Endothelial cell of umbilical vein (primary cell): Measurements from ENCODE around the gene UBASH3A.

Experiments
- GATA2 ChIP-seq: IDR thresholded peaks from 2 replicates; pipeline ENCODE4 v1.7.0; 2011; ENCODE audit warnings: low read depth, mild to moderate bottlenecking, moderate library complexity, mixed read lengths, low read length; ENCODE audit not compliant: insufficient read length, insufficient read depth
- MYC ChIP-seq: IDR thresholded peaks from one replicate; pipeline ENCODE4 v1.6.1; 2011; ENCODE audit warnings: mild to moderate bottlenecking, low read depth, low read length
- TF ChIP-seq, protein P1 (sequence below), 2 donors: IDR thresholded peaks; 1 replicate in 1 of 2; 2 replicates in 1 of 2; pipeline ENCODE4 v1.5.1; 2011; ENCODE audit warnings: low read length in 2 of 2, mild to moderate bottlenecking in 2 of 2, moderate library complexity in 2 of 2, control low read depth in 1 of 2, inconsistent platforms in 1 of 2, low read depth in 1 of 2; ENCODE audit not compliant: insufficient read depth in 1 of 2; ENCODE audit errors: extremely low read depth in 1 of 2

DNA sequence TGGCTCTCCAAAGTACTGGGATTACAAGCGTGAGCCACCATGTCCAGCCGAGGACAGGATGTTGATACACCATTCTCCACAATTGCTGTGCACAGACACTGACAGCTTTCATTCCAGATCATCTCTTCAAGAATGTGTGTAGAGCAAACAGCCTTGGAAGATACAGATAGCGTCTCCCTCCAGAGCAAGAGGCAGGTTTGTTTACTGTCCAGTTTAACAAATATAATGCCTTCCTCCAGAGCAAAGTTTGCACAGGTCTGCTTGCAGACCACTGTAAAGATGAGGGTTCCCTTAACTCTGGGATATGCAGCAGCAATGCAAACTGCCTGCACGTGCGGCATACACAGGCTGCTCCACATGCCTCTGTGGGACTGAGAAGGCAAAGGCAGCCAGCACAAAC lies 12.4 kb upstream of the UBASH3A start:
- TF ChIP-seq, protein P1, sequence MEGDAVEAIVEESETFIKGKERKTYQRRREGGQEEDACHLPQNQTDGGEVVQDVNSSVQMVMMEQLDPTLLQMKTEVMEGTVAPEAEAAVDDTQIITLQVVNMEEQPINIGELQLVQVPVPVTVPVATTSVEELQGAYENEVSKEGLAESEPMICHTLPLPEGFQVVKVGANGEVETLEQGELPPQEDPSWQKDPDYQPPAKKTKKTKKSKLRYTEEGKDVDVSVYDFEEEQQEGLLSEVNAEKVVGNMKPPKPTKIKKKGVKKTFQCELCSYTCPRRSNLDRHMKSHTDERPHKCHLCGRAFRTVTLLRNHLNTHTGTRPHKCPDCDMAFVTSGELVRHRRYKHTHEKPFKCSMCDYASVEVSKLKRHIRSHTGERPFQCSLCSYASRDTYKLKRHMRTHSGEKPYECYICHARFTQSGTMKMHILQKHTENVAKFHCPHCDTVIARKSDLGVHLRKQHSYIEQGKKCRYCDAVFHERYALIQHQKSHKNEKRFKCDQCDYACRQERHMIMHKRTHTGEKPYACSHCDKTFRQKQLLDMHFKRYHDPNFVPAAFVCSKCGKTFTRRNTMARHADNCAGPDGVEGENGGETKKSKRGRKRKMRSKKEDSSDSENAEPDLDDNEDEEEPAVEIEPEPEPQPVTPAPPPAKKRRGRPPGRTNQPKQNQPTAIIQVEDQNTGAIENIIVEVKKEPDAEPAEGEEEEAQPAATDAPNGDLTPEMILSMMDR (IDR thresholded peaks at IDR 0.05; ENCODE audit: extremely low read depth in 1 of 2, insufficient read depth in 1 of 2, low read depth in 1 of 2, low read length in 2 of 2), result no peak
- TF ChIP-seq MYC, result no peak
- no peak for TF ChIP-seq GATA2
